ENCODE data around the gene ZNF385C.

The ZNF385C gene

GRCh38 chr17:42079541-42079940, 18.7 kb downstream of the ZNF385C start:
- intact Hi-C loops (cut with DNase I; ENCODE audit: low total_unique reads), result no loop called here
- Histone ChIP-seq H3K36me3 (no peaks in the 10 kb centered on the region), H3K4me3 (no peak overlapping the region), H3K4me1 (no peaks in the 10 kb centered on the region), H3K27me3 (peaks cover 0 to 28% of the 10 kb centered on the region in 2 donors), H3K27ac (no peak overlapping the region), H3K9me3 (no peaks in the 10 kb centered on the region)
- DNase-seq, result no peak
- no peak for TF ChIP-seq CTCF (IDR thresholded peaks at IDR 0.05)

- no peak overlapping the region for H3K27ac ChIP-seq
Observed at GRCh38 chr17:42078396-42079043, 19.8 kb downstream of the ZNF385C start.

GRCh38 chr17:42077755-42078154, 20.5 kb downstream of the ZNF385C start:
- H3K27me3 ChIP-seq, result peaks cover 0 to 44% of the 10 kb centered on the region in 2 donors
- H3K36me3 ChIP-seq, result no peaks in the 10 kb centered on the region
- TF ChIP-seq CTCF (IDR thresholded peaks at IDR 0.05), result no peak
- no peaks in the 10 kb centered on the region for H3K9me3 ChIP-seq
- intact Hi-C loops (cut with DNase I; ENCODE audit: low total_unique reads), result no loop called here
- H3K4me1 ChIP-seq, result peaks cover 0 to 2% (median 0%) of the 10 kb centered on the region in 4 donors
- no peak for DNase-seq
- H3K4me3 ChIP-seq, result no peak overlapping the region
- no peak overlapping the region for H3K27ac ChIP-seq

More at GRCh38 chr17:42078396-42079043, 19.8 kb downstream of the ZNF385C start:
- Histone ChIP-seq H3K4me3 (no peak overlapping the region), H3K36me3 (no peaks in the 10 kb centered on the region), H3K9me3 (no peaks in the 10 kb centered on the region), H3K4me1 (no peaks in the 10 kb centered on the region), H3K27me3 (peaks cover 0 to 36% of the 10 kb centered on the region in 2 donors)
- TF ChIP-seq CTCF (IDR thresholded peaks at IDR 0.05), result no peak
- DNase-seq, result no peak
- intact Hi-C loops (cut with DNase I; ENCODE audit: low total_unique reads), result no loop called here

- Histone ChIP-seq H3K36me3 (no peaks in the 10 kb centered on the region), H3K27ac (no peak overlapping the region), H3K4me1 (peaks cover 0 to 10% (median 7%) of the 10 kb centered on the region in 4 donors), H3K4me3 (no peak overlapping the region), H3K9me3 (no peaks in the 10 kb centered on the region), H3K27me3 (peaks cover 6 to 50% of the 10 kb centered on the region in 2 donors)
- intact Hi-C loops (cut with DNase I; ENCODE audit: low total_unique reads), result no loop called here
- TF ChIP-seq CTCF (IDR thresholded peaks at IDR 0.05), result no peak
- DNase-seq, result no peak
Observed at GRCh38 chr17:42076797-42077559, 21.3 kb downstream of the ZNF385C start.

GRCh38 chr17:42075789-42076188, 22.5 kb downstream of the ZNF385C start:
- Histone ChIP-seq H3K36me3 (no peaks in the 10 kb centered on the region), H3K4me1 (peaks cover 0 to 12% (median 10%) of the 10 kb centered on the region in 4 donors), H3K9me3 (no peaks in the 10 kb centered on the region), H3K27me3 (peaks cover 6 to 57% of the 10 kb centered on the region in 2 donors), H3K27ac (no peak overlapping the region), H3K4me3 (no peak overlapping the region)
- no peak for DNase-seq
- intact Hi-C loops (cut with DNase I; ENCODE audit: low total_unique reads), result no loop called here
- TF ChIP-seq CTCF (IDR thresholded peaks at IDR 0.05), result no peak
